Measurements from ENCODE around the gene GSE1.

DNA sequence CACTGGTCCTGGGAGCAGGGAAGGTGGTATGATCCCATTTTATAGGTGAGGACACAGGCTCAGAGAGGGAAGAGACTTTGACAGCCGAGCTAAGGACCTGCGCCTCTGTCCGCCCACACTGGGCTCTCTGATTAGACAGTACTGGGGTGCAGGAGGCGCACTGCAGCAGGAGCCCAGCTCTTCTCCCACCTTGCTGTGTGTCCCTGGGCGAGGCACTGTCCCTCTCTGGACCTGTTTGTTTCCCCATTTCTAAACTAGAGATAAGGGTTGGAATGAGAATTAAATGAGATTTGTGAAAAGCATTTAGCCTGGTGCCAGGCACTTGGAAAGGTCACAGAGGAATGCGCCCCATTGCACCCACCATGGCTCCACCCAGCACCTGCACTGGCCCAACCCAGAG lies 95.2 kb downstream of the GSE1 start:
- no peak for TF ChIP-seq POLR2A (IDR thresholded peaks at IDR 0.05; ENCODE audit: extremely low read depth, insufficient read length)
- TF ChIP-seq, protein P1, sequence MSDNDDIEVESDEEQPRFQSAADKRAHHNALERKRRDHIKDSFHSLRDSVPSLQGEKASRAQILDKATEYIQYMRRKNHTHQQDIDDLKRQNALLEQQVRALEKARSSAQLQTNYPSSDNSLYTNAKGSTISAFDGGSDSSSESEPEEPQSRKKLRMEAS (IDR thresholded peaks at IDR 0.05; ENCODE audit: low read depth, low read length): no peak
- TF ChIP-seq, protein P2, sequence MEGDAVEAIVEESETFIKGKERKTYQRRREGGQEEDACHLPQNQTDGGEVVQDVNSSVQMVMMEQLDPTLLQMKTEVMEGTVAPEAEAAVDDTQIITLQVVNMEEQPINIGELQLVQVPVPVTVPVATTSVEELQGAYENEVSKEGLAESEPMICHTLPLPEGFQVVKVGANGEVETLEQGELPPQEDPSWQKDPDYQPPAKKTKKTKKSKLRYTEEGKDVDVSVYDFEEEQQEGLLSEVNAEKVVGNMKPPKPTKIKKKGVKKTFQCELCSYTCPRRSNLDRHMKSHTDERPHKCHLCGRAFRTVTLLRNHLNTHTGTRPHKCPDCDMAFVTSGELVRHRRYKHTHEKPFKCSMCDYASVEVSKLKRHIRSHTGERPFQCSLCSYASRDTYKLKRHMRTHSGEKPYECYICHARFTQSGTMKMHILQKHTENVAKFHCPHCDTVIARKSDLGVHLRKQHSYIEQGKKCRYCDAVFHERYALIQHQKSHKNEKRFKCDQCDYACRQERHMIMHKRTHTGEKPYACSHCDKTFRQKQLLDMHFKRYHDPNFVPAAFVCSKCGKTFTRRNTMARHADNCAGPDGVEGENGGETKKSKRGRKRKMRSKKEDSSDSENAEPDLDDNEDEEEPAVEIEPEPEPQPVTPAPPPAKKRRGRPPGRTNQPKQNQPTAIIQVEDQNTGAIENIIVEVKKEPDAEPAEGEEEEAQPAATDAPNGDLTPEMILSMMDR (IDR thresholded peaks at IDR 0.05; ENCODE audit: low read depth, low read length): no peak

All from NB4 (cell line).